Gastrocnemius medialis (tissue), 4 donors: ENCODE measurements around the gene COMTD1. TPM values are rescaled to one million over a fixed set of nuclear protein-coding genes. Genes with fewer than 3 reads are reported as not detected.
"Not testable (repeated sequence)": the region's sequence is repeated elsewhere in the genome, so short reads cannot be mapped to it uniquely, and the experiment has no call there.

Experiments used
- ATAC-seq, 2 donors: fragments of 150-250 bp; one replicate each; pipeline ENCODE4 v1.9.1; 2016
- DNase-seq, 2 donors: peaks; one replicate each; pipeline ENCODE4 v3.0.0-alpha.2; 2019
- H3K27ac ChIP-seq, 4 donors: fragments of 200-600 bp; sonication (generic); 1 replicate in 1 of 4; 2 replicates in 3 of 4; pipeline ENCODE4 v1.5.1; 2016 to 2018; ENCODE audit warnings: mild to moderate bottlenecking in 2 of 4, moderate library complexity in 1 of 4
- H3K27me3 ChIP-seq, 3 donors: fragments of 200-600 bp; sonication (generic) in 2 of 3; 1 replicate in 1 of 3; 2 replicates in 2 of 3; pipeline versions ENCODE4 v1.5.1 to v1.6.0; 2016 to 2019; ENCODE audit warnings: mild to moderate bottlenecking in 1 of 3, moderate library complexity in 1 of 3
- H3K36me3 ChIP-seq, 2 donors: fragments of 200-600 bp; sonication (generic) in 1 of 2; one replicate each; pipeline ENCODE4 v1.5.1; 2017 to 2018
- H3K4me1 ChIP-seq, 2 donors: fragments of 200-600 bp; sonication (generic) in 1 of 2; one replicate each; pipeline ENCODE4 v1.5.1; 2016 to 2017; ENCODE audit warnings: mild to moderate bottlenecking in 2 of 2
- H3K4me3 ChIP-seq, 4 donors: fragments of 200-600 bp; sonication (generic) in 3 of 4; 1 replicate in 1 of 4; 2 replicates in 3 of 4; pipeline ENCODE4 v1.5.1; 2016 to 2019; ENCODE audit warnings: mild to moderate bottlenecking in 2 of 4
- H3K9me3 ChIP-seq, 3 donors: fragments of 200-600 bp; sonication (generic) in 2 of 3; 1 replicate in 1 of 3; 2 replicates in 2 of 3; pipeline ENCODE4 v1.5.1; 2016 to 2019
- POLR2A ChIP-seq, 2 donors: fragments of 450-650 bp; IDR thresholded peaks; one replicate each; pipeline ENCODE4 v1.6.1; 2017; ENCODE audit warnings: antibody characterized with exemption in 2 of 2, mild to moderate bottlenecking in 2 of 2, moderate library complexity in 2 of 2
- in situ Hi-C, 4 donors: fragments of 200-750 bp; cut with MboI; loops; one replicate each; pipeline versions ENCODE4 v1.15.0 to v1.8.0; 2017; ENCODE audit warnings: low sequenced_read_pairs in 4 of 4
- intact Hi-C: fragments of 100-400 bp; cut with DNase I; formaldehyde crosslinking; loops from one replicate; pipeline ENCODE4 v1.15.1; 2023; ENCODE audit warnings: low total_unique reads
- total RNA-seq, 4 donors: library from RNA; depleted of rRNA; stranded (reverse); fragments of >200 nt; gene quantifications; one replicate each; pipeline versions ENCODE4 v1.1.0 to v1.2.3, GENCODE V29; 2016
- TF ChIP-seq, protein P1 (sequence below), 5 experiments: fragments of 450-650 bp in 3 of 5; fragments of 200-600 bp in 2 of 5; sonication (generic) in 2 of 5; IDR thresholded peaks in 4 of 5; conservative IDR thresholded peaks in 1 of 5; 1 replicate in 4 of 5; 2 replicates in 1 of 5; pipeline ENCODE4 v1.5.1; 2016 to 2019; ENCODE audit warnings: antibody characterized with exemption in 5 of 5, mild to moderate bottlenecking in 3 of 5, moderate library complexity in 3 of 5

The COMTD1 gene
- total RNA-seq, 4 donors from 2014 or later, result 15.6 to 64.4 (median 34.9) TPM

DNA sequence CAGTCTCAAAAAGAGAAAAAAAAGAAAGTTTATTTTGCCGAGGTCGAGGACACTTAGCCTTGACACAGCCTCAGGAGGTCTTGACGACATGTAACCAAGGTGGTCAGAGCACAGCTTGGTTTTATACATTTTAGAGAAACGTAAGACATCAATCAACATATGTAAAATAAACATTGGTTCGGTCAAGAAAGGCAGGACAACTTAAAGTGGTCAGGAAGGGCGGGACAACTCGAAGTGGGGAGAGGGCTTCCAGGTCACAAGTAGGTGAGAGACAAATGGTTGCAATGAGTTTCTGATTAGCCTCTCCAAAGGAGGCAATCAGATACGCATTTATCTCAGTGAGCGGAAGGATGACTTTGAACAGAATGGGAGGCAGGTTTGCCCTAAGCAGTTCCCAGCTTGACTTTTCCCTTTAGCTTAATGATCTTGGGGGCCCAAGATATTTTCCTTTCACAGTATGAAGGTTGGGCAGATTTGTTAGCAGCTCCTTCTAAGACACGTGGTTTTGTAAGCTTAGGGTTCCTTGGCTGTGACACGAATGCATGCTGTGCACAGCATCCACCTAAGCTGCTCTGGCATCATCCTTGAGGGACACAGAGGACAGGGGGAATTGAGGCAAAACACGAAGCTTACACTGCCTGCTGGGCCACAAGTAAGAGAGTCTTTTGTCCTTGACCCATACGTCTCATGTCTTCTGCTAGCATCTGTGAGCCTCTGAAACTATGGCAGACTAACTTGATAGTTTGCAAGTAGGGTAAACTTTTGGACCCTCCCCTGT lies 28.5 kb downstream of the COMTD1 start:
- TF ChIP-seq POLR2A (IDR thresholded peaks at IDR 0.05), result no peak
- TF ChIP-seq, protein P1, sequence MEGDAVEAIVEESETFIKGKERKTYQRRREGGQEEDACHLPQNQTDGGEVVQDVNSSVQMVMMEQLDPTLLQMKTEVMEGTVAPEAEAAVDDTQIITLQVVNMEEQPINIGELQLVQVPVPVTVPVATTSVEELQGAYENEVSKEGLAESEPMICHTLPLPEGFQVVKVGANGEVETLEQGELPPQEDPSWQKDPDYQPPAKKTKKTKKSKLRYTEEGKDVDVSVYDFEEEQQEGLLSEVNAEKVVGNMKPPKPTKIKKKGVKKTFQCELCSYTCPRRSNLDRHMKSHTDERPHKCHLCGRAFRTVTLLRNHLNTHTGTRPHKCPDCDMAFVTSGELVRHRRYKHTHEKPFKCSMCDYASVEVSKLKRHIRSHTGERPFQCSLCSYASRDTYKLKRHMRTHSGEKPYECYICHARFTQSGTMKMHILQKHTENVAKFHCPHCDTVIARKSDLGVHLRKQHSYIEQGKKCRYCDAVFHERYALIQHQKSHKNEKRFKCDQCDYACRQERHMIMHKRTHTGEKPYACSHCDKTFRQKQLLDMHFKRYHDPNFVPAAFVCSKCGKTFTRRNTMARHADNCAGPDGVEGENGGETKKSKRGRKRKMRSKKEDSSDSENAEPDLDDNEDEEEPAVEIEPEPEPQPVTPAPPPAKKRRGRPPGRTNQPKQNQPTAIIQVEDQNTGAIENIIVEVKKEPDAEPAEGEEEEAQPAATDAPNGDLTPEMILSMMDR (IDR thresholded peaks at IDR 0.05 in 4 of 5, conservative IDR thresholded peaks at IDR 0.05 in 1 of 5), result no peak
- ATAC-seq (no peak), DNase-seq (no peak)
- in situ Hi-C loops (no loop called here), intact Hi-C loops (no loop called here)
- Histone ChIP-seq H3K4me3 (no peak overlapping the region), H3K9me3 (no peaks in the 10 kb centered on the region), H3K27me3 (no peaks in the 10 kb centered on the region), H3K27ac (peak overlapping the region in 2 of 4 donors; percentile 100), H3K4me1 (peaks cover 16 to 36% of the 10 kb centered on the region in 2 donors), H3K36me3 (peaks cover 0 to 3% of the 10 kb centered on the region in 2 donors)

DNA sequence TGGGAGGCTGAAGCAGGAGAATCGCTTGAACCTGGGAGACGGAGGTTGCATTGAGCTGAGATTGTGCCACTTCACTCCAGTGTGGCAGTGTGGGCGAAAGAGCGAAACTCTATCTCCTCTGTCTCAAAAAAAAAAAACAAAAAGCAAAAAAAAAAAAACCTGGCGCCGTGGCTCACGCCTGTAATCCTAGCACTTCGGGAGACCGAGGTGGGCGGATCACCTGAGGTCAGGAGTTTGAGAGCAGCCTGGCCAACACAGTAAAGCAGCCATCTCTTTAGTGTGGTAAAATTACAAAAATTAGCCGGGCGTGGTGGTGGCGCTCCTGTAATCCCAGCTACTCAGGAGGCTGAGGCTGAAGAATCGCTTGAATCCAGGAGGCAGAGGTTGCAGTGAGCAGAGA lies 29.1 kb downstream of the COMTD1 start:
- H3K4me3 ChIP-seq, in situ Hi-C loops, intact Hi-C loops, H3K27me3 ChIP-seq, ATAC-seq, H3K36me3 ChIP-seq, H3K9me3 ChIP-seq, DNase-seq: not testable (repeated sequence)
- peak overlapping the region in 1 of 4 donors; percentile 100 for H3K27ac ChIP-seq
- H3K4me1 ChIP-seq, result peaks cover 9 to 30% of the 10 kb centered on the region in 2 donors

DNA sequence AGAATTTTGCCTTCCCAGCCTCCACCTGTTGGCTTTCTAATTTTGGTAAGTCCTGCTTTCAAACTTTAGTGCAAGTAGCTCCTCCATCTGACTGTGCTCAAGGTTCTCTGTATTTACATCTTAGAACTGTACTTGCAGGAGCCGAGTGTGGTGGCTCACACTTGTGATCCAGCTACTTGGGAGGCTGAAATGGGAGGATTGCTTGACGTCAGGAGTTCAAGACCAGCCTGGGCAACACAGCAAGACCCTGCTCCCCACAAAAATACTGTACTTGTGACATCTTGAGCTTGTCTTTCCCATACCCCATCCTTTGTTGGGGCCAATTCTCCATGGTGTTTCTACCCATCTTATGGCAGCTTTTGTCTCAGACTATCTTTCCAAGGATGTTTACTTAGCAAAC lies 29.8 kb downstream of the COMTD1 start:
- no peak for ATAC-seq
- in situ Hi-C loops, result no loop called here

DNA sequence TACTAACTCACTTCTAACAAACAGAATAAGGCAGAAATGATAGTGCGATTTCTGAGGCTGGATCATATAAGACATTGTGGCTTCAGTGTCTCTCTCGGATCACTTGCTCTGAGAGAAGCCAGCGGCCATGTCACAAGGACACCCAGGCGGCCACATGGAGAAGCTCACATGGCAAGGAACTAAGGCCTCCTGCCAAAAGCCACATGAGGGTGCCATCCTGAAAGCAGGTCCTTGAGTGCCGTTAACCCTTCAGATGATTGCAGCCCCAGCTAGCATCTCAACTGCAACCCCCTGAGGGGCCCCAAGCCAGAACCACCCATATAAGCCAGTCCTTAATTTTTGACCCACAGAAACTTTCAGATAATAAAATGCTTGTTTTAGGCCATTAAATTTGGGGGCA lies 32.0 kb downstream of the COMTD1 start:
- TF ChIP-seq, protein P1 (IDR thresholded peaks at IDR 0.05 in 4 of 5, conservative IDR thresholded peaks at IDR 0.05 in 1 of 5), result no peak
- TF ChIP-seq POLR2A (IDR thresholded peaks at IDR 0.05), result no peak
- ATAC-seq (peak; percentile 46 to 53), DNase-seq (peak; percentile 25 to 69)
- no peaks in the 10 kb centered on the region for H3K27me3 ChIP-seq
- no peaks in the 10 kb centered on the region for H3K36me3 ChIP-seq
- intact Hi-C loops, result no loop called here
- peak overlapping the region in 3 of 4 donors; percentile 12 to 52 (median 47) for H3K27ac ChIP-seq
- H3K4me3 ChIP-seq, result no peak overlapping the region
- in situ Hi-C loops, result no loop called here
- H3K4me1 ChIP-seq, result peaks cover 5 to 19% of the 10 kb centered on the region in 2 donors
- H3K9me3 ChIP-seq, result no peaks in the 10 kb centered on the region

More for the DNA sequence above, 29.8 kb downstream of the COMTD1 start:
- H3K4me3 ChIP-seq, result no peak overlapping the region
- no peaks in the 10 kb centered on the region for H3K27me3 ChIP-seq
- no peak for TF ChIP-seq POLR2A (IDR thresholded peaks at IDR 0.05)
- TF ChIP-seq, protein P1 (IDR thresholded peaks at IDR 0.05 in 4 of 5, conservative IDR thresholded peaks at IDR 0.05 in 1 of 5), result no peak
- no peak for DNase-seq
- intact Hi-C loops, result no loop called here
- H3K9me3 ChIP-seq, result no peaks in the 10 kb centered on the region
- no peak overlapping the region for H3K27ac ChIP-seq
- H3K4me1 ChIP-seq, result peaks cover 8 to 27% of the 10 kb centered on the region in 2 donors
- H3K36me3 ChIP-seq, result no peaks in the 10 kb centered on the region

DNA sequence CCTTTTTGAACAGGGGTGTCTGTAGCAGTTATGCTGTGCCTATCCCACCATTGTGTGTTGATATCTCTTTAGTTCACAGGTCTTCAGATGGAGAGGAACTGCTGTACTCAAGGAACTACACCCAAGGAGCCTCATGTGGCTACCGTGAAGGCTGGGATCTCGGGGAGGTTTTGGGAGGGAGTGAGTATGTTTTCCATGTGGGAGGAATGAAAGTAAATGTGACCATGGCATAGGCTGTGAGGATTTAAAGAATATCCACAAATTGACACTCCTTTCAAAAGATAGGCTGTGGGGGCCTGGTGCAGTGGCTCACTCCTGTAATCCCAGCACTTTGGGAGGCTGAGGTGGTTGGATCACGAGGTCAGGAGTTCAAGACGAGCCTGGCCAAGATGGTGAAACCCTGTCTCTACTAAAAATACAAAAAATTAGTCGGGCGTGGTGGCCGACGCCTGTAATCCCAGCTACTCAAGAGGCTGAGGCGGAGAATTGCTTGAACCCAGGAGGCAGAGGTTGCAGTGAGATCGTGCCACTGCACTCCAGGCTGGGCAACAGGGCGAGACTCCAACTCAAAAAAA lies 32.6 kb downstream of the COMTD1 start:
- H3K27me3 ChIP-seq, H3K9me3 ChIP-seq, intact Hi-C loops, H3K4me3 ChIP-seq, H3K36me3 ChIP-seq, in situ Hi-C loops, DNase-seq: not testable (repeated sequence)
- ATAC-seq, result peak in 1 of 2 donors; percentile 9
- Histone ChIP-seq H3K4me1 (peaks cover 5 to 13% of the 10 kb centered on the region in 2 donors), H3K27ac (peak overlapping the region; percentile 12 to 52 (median 43))
